ENCODE results near the gene THRB. TPM values are rescaled to one million over a fixed set of nuclear protein-coding genes. Genes with fewer than 3 reads are reported as not detected.
A peak's percentile ranks its signal among the peaks of the same experiment; 100 is the strongest.

THRB gene
- total RNA-seq, 1 donor: 0.36 TPM

DNA sequence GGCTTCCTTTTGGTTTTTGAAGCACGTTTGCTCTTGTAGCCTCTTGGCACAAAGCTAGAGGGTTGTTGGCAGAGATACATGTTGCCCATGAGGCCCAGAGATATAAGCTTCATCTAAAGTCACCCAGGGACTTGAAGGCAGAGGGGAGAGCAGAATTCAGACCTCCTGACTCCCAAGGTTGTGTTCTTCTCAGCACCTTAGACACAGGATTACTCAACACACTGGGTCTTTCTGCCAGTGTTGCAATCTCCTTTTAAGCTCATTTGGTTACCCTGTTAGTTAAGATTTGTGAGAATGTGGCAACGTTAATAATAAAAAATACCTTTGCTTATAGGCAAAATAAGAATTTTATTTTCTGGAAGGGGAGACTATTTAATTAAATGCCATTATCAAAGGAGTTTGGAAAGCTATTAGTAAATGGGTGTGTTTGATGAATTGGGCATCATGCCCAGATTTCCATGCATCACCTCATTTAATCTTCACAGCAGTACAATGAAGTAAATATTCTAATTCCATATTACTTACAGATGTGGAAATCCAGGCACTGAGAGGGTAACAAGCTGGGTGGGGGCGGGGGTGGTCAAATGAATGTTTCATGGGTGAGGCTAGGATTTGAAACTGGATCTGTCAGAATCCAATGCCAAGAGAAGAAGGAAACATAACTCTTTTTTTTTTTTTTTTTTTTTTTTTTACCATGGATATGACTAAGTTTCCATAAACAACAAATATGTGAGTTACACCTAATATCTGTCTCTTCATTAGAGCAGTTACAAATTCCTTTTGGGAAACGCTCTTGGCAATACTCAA is 366.2 kb downstream of the THRB start:
- TF ChIP-seq, protein P1, sequence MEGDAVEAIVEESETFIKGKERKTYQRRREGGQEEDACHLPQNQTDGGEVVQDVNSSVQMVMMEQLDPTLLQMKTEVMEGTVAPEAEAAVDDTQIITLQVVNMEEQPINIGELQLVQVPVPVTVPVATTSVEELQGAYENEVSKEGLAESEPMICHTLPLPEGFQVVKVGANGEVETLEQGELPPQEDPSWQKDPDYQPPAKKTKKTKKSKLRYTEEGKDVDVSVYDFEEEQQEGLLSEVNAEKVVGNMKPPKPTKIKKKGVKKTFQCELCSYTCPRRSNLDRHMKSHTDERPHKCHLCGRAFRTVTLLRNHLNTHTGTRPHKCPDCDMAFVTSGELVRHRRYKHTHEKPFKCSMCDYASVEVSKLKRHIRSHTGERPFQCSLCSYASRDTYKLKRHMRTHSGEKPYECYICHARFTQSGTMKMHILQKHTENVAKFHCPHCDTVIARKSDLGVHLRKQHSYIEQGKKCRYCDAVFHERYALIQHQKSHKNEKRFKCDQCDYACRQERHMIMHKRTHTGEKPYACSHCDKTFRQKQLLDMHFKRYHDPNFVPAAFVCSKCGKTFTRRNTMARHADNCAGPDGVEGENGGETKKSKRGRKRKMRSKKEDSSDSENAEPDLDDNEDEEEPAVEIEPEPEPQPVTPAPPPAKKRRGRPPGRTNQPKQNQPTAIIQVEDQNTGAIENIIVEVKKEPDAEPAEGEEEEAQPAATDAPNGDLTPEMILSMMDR (IDR thresholded peaks at IDR 0.05; ENCODE audit: extremely low read depth, low read depth, low read length): no peak
- H3K27ac ChIP-seq (ENCODE audit: low read depth, low read length): no peak overlapping the region
- H3K36me3 ChIP-seq (ENCODE audit: insufficient read depth, low read length): no peaks in the 10 kb centered on the region
- no peaks in the 10 kb centered on the region for H3K79me2 ChIP-seq (ENCODE audit: insufficient read depth, low read length)
- H2AFZ ChIP-seq (ENCODE audit: low read length): peak overlapping the region; percentile 11
- H3K27me3 ChIP-seq (ENCODE audit: insufficient read depth, low read length): no peaks in the 10 kb centered on the region
- peaks cover 5% of the 10 kb centered on the region for H3K4me1 ChIP-seq (ENCODE audit: insufficient read depth, low read length)
- no peaks in the 10 kb centered on the region for H4K20me1 ChIP-seq (ENCODE audit: insufficient read depth, low read length)
- H3K4me2 ChIP-seq (ENCODE audit: insufficient read depth, low read length): no peak overlapping the region
- no peaks in the 10 kb centered on the region for H3K9me3 ChIP-seq (ENCODE audit: low read depth, low read length)
- H3K4me3 ChIP-seq (ENCODE audit: insufficient read depth, low read length): no peak overlapping the region
- peak; percentile 17 for DNase-seq (ENCODE audit: insufficient read length, low spot score, missing footprints)

DNA sequence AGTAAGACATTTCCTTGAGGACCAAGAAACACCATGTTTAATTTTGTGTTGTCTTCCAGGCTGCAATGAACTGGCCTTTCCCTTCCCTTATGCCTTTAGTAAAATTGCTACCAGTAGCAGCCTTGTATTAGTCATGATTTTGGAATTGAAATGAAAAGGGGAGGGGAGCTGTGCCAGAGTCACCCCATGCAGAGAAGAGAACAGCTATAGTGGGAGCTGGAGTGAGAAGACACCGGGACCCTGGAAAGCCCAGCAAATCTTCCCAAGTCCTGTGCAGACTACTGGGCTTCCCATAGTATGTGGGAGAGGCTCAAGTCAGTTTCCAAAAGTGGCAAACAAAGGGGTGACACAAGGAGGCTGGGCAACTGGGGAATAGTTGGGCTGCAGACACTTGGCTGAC is 371.1 kb downstream of the THRB start:
- Histone ChIP-seq H3K4me2 (ENCODE audit: insufficient read depth, low read length) (no peak overlapping the region), H3K79me2 (ENCODE audit: insufficient read depth, low read length) (no peaks in the 10 kb centered on the region), H3K27me3 (ENCODE audit: insufficient read depth, low read length) (no peaks in the 10 kb centered on the region), H3K27ac (ENCODE audit: low read depth, low read length) (no peak overlapping the region), H4K20me1 (ENCODE audit: insufficient read depth, low read length) (no peaks in the 10 kb centered on the region), H2AFZ (ENCODE audit: low read length) (no peak overlapping the region), H3K4me1 (ENCODE audit: insufficient read depth, low read length) (peaks cover 12% of the 10 kb centered on the region), H3K4me3 (ENCODE audit: insufficient read depth, low read length) (no peak overlapping the region), H3K9me3 (ENCODE audit: low read depth, low read length) (no peaks in the 10 kb centered on the region), H3K36me3 (ENCODE audit: insufficient read depth, low read length) (no peaks in the 10 kb centered on the region)
- TF ChIP-seq, protein P1 (IDR thresholded peaks at IDR 0.05; ENCODE audit: extremely low read depth, low read depth, low read length): no peak
- peak; percentile 47 for DNase-seq (ENCODE audit: insufficient read length, low spot score, missing footprints)

DNA sequence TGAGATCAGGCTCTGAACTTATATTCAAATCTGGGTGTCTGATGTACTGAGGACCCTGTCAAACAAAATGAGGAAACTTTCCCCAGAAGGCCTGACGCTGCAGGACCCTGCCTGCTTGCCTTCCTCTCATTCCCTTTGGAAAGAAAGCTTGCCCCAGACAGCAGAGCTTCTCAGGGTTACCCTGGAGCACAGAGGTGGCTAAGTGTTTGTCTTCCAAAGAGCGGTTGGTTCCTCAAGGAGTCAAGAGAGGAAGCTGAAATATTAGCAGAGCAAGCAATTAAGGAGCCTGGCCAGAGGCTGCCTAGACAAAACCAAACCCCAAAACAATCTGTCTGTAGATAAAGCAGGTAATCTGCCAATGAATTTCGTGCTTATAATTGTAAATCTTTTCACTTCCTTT is 374.2 kb downstream of the THRB start:
- Histone ChIP-seq H3K27me3 (ENCODE audit: insufficient read depth, low read length) (no peaks in the 10 kb centered on the region), H3K4me1 (ENCODE audit: insufficient read depth, low read length) (peaks cover 12% of the 10 kb centered on the region), H2AFZ (ENCODE audit: low read length) (no peak overlapping the region), H3K9me3 (ENCODE audit: low read depth, low read length) (no peaks in the 10 kb centered on the region), H3K27ac (ENCODE audit: low read depth, low read length) (no peak overlapping the region), H3K36me3 (ENCODE audit: insufficient read depth, low read length) (no peaks in the 10 kb centered on the region), H4K20me1 (ENCODE audit: insufficient read depth, low read length) (no peaks in the 10 kb centered on the region), H3K4me3 (ENCODE audit: insufficient read depth, low read length) (no peak overlapping the region), H3K79me2 (ENCODE audit: insufficient read depth, low read length) (no peaks in the 10 kb centered on the region), H3K4me2 (ENCODE audit: insufficient read depth, low read length) (no peak overlapping the region)
- DNase-seq (ENCODE audit: insufficient read length, low spot score, missing footprints): no peak
- TF ChIP-seq, protein P1 (IDR thresholded peaks at IDR 0.05; ENCODE audit: extremely low read depth, low read depth, low read length): no peak

DNA sequence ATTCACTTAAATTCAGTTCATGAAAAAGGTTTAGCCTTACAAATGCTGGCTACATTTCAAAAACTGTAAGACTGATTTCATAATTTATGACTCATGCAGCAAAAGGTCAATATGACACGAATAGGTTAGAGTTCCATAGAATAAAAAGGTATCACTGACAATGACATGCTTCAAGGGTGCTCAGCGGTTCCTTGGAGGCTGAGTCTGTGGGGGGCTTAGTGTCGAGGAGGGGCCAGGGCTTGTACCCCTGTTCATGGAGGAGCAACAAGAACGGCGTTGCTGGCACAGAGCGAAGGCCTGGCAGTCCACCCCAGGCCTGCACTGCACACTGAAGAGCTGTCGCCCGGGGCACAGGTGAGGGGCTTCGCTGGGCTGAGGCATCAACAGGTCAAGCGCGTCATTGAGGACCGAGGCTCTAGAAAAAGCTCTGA is 375.3 kb downstream of the THRB start:
- no peak overlapping the region for H2AFZ ChIP-seq (ENCODE audit: low read length)
- no peak overlapping the region for H3K4me2 ChIP-seq (ENCODE audit: insufficient read depth, low read length)
- no peak overlapping the region for H3K27ac ChIP-seq (ENCODE audit: low read depth, low read length)
- H3K4me3 ChIP-seq (ENCODE audit: insufficient read depth, low read length): no peak overlapping the region
- H3K4me1 ChIP-seq (ENCODE audit: insufficient read depth, low read length): peaks cover 12% of the 10 kb centered on the region
- H3K36me3 ChIP-seq (ENCODE audit: insufficient read depth, low read length): no peaks in the 10 kb centered on the region
- TF ChIP-seq, protein P1 (IDR thresholded peaks at IDR 0.05; ENCODE audit: extremely low read depth, low read depth, low read length): no peak
- DNase-seq (ENCODE audit: insufficient read length, low spot score, missing footprints): peak; percentile 60
- H3K27me3 ChIP-seq (ENCODE audit: insufficient read depth, low read length): no peaks in the 10 kb centered on the region
- no peaks in the 10 kb centered on the region for H3K79me2 ChIP-seq (ENCODE audit: insufficient read depth, low read length)
- no peaks in the 10 kb centered on the region for H3K9me3 ChIP-seq (ENCODE audit: low read depth, low read length)
- H4K20me1 ChIP-seq (ENCODE audit: insufficient read depth, low read length): no peaks in the 10 kb centered on the region

Measured in osteoblast (primary cell).